Stimulated activated CD8-positive, alpha-beta memory T cell treated with anti-CD3 and anti-CD28 coated beads, Interleukin-15, amount 100 ng/mL, for 4 hours (primary cell): ENCODE measurements around the gene ZSCAN32.
A peak's percentile ranks its signal among the peaks of the same experiment; 100 is the strongest.

Source experiments
- DNase-seq, 2 donors: peaks; one replicate each; pipeline ENCODE4 v3.0.0-alpha.2; 2020; ENCODE audit warnings: low read depth in 2 of 2

Gene ZSCAN32

DNA sequence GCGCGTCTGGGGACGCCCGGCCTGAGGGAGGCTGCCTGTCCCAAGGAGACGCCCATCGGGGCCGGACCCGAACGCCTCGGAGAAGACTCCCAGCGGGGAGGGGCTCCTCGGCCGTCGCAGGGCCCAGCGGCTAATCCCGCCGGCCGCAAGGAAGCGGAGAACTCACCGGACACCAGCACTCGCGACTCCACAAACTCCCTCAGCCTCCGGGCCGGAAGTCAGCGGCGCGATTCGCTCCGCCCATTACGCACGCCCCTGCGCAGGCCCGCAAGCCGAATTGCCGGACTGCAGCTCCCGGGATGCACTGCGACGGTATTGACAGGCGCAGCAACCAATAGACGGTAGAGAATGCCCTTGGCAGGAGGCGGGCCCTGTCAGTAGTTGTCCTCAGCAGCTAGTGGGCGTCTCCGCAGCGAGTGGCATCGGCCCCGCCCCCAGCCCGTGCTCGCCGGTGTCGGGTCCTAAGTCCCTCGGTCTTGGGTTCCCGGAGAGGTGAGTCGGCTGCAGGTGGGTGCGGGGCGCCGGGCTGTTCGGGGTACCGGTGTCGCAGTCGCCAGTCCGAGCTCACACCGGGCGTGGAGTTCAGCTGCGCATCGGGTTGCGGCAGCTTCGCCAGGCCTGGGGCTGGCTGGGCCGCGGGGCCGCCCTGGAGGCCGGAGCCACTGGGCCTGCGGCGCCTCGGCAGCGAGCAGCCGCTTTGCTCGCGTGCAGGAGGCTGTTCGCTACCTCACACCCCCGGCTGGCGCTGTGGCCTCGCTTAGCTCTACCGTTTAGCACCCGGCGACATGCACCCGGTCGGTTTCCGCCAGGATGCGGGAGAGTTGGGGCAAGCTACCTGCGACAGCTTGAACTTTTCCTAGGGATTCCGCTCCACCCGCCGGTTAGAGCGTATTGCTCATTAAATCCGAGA lies at the start of gene ZSCAN32, which contains the start of gene ZNF174:
TSS of gene ZSCAN32 (minus strand) at position 226 of the 910 bp plus-strand sequence. CDS start 3,447 bp downstream, outside the sequence.
TSS of gene ZNF174 (plus strand) at position 437 of the 910 bp plus-strand sequence. CDS start 790 bp downstream, outside the sequence.
- DNase-seq: peak; percentile 97

- no peak for DNase-seq
Observed at GRCh38 chr16:3444032-3444388, 43.2 kb upstream of the ZSCAN32 start.

- DNase-seq: peak; percentile 54 to 68
Observed at GRCh38 chr16:3443108-3444031, 42.6 kb upstream of the ZSCAN32 start, which contains the start of the genes NAA60 and ZNF597. Gene NAA60, plus strand, starts transcription at chr16:3443680. Its CDS starts 32,548 bp downstream, at chr16:3476228. Gene ZNF597, minus strand, starts transcription at chr16:3443504. Its CDS starts 351 bp downstream, at chr16:3443153.

GRCh38 chr16:3439637-3440036 lies 38.8 kb upstream of the ZSCAN32 start:
- DNase-seq: no peak

GRCh38 chr16:3434373-3434772 lies 33.6 kb upstream of the ZSCAN32 start:
- no peak for DNase-seq

- DNase-seq: peak; percentile 18 to 19
Observed at GRCh38 chr16:3431779-3432219, 31.0 kb upstream of the ZSCAN32 start.

DNA sequence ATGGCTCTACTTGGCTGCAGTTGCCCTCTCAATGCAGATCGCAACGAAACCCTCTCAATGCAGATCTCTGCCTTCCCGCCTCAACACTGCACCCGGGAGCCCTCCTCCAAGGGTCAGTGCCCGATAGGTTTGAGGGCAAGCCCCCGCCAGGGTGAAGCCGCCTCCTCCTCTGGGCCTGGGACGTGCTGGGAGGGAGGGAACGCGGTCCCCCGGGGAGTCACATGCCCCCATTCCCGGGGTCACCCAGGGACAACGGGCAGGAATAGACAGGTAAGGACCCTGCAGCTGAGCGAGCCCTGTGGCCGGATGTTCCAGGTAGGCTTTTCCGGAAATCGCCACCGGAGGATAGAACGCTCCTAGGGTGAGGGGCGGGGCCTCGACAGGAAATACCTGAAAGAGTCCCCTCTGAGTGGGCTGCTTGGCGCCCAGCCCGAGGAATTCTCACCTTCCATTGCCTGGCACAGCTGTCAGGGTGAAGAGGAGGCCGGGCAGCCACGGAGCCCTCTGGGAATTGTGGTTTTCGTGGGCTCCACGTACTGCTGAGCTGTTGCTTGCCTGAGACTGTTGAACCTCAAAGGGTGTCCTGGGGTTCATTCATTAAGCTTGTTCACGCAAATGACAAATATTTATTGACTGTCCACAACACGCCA lies 13.1 kb upstream of the ZSCAN32 start:
- DNase-seq: no peak

DNA sequence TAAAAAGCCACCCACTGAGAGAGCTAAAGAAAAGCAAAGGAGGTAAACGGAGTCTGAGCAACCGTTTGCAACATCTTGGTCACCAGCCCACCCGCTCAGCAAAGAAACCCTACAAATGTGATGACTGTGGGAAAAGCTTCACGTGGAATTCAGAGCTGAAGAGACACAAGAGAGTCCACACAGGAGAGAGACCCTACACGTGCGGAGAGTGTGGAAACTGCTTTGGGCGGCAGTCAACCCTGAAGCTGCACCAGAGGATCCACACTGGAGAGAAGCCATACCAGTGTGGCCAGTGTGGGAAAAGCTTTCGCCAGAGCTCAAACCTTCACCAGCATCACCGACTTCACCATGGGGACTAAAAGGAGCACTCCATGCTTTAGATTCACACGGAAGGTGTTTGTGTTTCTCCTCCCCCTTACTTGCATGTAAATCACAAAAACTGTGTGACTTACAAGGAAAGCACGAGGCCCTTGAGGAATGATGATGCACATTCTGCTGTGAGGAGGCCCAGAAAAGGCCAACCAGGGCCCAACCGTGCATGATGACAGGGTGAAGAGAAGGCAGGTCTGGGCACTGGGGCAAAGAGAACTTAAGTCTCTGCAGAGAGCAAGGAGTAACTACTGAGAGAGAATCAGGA lies 7.9 kb upstream of the ZSCAN32 start:
- DNase-seq: no peak

GRCh38 chr16:3401719-3402397 lies 1.1 kb upstream of the ZSCAN32 start:
- DNase-seq: no peak

DNA sequence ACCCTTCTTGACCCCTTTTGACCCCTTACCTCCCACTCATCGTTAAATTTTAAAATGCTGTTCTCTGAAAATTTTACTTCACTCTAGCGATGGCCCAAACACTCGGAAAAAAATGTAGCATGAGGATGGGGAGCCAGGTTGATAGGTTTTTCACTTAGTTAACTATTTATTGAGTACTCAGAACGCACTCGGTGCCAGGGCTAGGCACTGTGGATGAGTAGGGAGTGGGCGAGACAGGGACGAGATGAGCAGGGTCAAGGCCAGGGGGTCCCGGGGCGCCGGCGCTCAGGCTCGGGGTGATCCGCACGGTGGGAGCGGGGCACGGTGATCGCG lies 392 bp downstream of the ZSCAN32 start:
- DNase-seq: no peak

GRCh38 chr16:3389663-3390338 lies 11.0 kb downstream of the ZSCAN32 start:
- DNase-seq: no peak

- DNase-seq: no peak
Observed at GRCh38 chr16:3388325-3388724, 12.5 kb downstream of the ZSCAN32 start.

GRCh38 chr16:3383045-3383448 lies 17.8 kb downstream of the ZSCAN32 start:
- no peak for DNase-seq

- DNase-seq: no peak
Observed at GRCh38 chr16:3377917-3378316, 22.9 kb downstream of the ZSCAN32 start.

DNA sequence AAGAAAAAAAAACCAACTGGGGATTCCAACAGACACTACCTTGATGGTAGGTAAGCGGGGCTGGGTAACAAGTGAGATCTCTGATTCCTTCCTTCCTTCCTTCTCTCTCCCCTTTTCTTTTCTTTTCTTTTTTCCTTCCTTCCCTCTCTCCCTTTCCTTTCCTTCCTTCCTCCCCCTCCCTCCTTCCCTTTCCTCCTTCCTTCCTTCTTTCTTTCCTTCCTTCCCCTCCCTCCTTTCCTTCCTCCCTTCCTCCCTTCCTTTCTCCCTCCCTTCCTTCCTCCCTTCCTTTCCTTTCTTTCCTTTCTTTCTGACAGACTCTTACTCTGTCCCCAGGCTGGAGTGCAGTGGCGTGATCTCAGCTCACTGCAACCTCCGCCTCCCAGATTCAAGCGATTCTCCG lies 25.1 kb downstream of the ZSCAN32 start:
- DNase-seq: no peak

- no peak for DNase-seq
Observed at GRCh38 chr16:3369073-3369472, 31.7 kb downstream of the ZSCAN32 start.

DNA sequence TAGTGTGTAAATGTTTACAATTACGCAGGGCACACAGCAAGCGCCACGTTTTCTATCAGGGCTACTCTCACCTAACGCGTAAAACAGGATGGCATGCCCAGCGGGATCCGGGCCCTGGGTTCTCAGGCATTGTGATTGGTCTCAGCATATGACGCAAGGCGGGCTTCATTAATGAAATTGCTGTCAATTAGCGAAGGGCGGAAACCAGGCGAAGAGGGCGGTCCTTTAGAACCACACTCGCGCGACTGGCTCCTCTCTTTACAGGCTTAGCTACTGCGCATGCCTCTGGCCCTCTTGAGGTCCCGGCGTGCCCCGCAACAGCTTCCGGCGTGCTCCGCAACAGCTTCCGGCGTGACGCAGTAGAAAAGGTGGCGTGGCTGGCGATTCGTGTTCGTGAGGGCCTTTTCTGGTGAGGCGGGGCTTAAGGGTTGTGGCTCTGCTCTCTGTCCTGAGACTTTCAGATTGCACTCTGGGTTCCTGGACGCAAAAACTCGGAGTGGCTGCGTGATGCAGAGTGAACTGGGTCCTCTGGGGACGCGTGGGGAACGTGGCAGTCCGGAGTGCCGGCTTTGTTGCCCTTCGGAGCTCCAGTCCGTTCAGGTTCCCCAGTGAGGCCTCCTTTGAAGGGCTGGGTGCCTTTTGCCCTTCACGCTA lies 35.9 kb downstream of the ZSCAN32 start:
- peak; percentile 69 to 80 for DNase-seq

DNA sequence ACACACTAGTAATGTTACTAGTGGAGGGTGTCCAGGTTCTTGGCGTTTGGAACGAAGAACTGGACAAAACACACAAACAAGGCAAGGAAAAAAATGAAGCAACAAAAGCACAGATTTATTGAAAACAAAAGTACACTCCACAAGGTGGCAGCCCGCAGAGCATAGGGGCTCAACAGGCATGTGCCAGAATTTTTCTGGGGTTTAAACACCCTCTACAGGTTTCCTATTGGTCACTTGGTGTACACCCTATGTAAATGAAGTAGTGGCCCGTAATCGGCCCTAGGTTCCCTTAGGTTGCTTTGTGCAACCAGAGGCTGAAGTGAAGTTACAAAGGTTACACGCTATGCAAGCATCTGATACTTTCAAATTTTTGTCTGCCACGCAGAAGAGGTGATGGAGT lies 37.0 kb downstream of the ZSCAN32 start:
- no peak for DNase-seq

GRCh38 chr16:3362931-3363330 lies 37.9 kb downstream of the ZSCAN32 start:
- DNase-seq: no peak
